C1 segment of cervical spinal cord (tissue), 14 donors: ENCODE results near the gene SPRR2B.
"Not testable (repeated sequence)": the region's sequence is repeated elsewhere in the genome, so short reads cannot be mapped to it uniquely, and the experiment has no call there.

Experiments
- DNase-seq, 14 donors: peaks; one replicate each; lab custom pipeline; 2025; lab: John Stamatoyannopoulos, UW

SPRR2B gene

GRCh38 chr1:153071511-153071910 is at the start of gene SPRR2B:
Gene SPRR2B (minus strand): TSS chr1:153071611. CDS start chr1:153070839, 772 bp downstream.
- no peak for DNase-seq

- DNase-seq = no peak
Measured at GRCh38 chr1:153120945-153121344, 49.5 kb upstream of the SPRR2B start.

GRCh38 chr1:153119491-153119971 is 48.1 kb upstream of the SPRR2B start:
- DNase-seq = no peak

GRCh38 chr1:153115264-153115663 is 43.9 kb upstream of the SPRR2B start:
- not testable (repeated sequence) for DNase-seq

GRCh38 chr1:153113416-153113815 is 42.0 kb upstream of the SPRR2B start, which contains the start of gene SPRR2F:
Gene SPRR2F (minus strand): TSS chr1:153113516. CDS start chr1:153112733, 783 bp downstream.
- no peak for DNase-seq

GRCh38 chr1:153112454-153112853 is 41.0 kb upstream of the SPRR2B start:
- DNase-seq = not testable (repeated sequence)

- DNase-seq = no peak
Measured at GRCh38 chr1:153100245-153100644, 28.8 kb upstream of the SPRR2B start.

- no peak for DNase-seq
Measured at GRCh38 chr1:153099461-153100045, 28.1 kb upstream of the SPRR2B start.

- no peak for DNase-seq
Measured at GRCh38 chr1:153095764-153096163, 24.4 kb upstream of the SPRR2B start.

- no peak for DNase-seq
Measured at GRCh38 chr1:153094426-153094825, 23.0 kb upstream of the SPRR2B start, which contains the start of gene SPRR2E. Gene SPRR2E (minus strand): TSS chr1:153094526. CDS start chr1:153093751, 775 bp downstream.

- DNase-seq = no peak
Measured at GRCh38 chr1:153087652-153088051, 16.2 kb upstream of the SPRR2B start.

- DNase-seq = no peak
Measured at GRCh38 chr1:153081736-153082135, 10.3 kb upstream of the SPRR2B start.

- DNase-seq = no peak
Measured at GRCh38 chr1:153072806-153073726, 1.7 kb upstream of the SPRR2B start.

GRCh38 chr1:153070243-153070642 is 1.2 kb downstream of the SPRR2B start:
- no peak for DNase-seq

GRCh38 chr1:153058826-153059784 is 12.3 kb downstream of the SPRR2B start:
- DNase-seq = no peak

- DNase-seq = no peak
Measured at GRCh38 chr1:153058154-153058553, 13.3 kb downstream of the SPRR2B start.

- no peak for DNase-seq
Measured at GRCh38 chr1:153057375-153057774, 14.0 kb downstream of the SPRR2B start, which contains the start of gene SPRR2A. Gene SPRR2A (minus strand): TSS chr1:153057512. CDS start chr1:153056735, 777 bp downstream.

- DNase-seq = not testable (repeated sequence)
Measured at GRCh38 chr1:153056111-153056510, 15.3 kb downstream of the SPRR2B start.

- DNase-seq = no peak
Measured at GRCh38 chr1:153049211-153049610, 22.2 kb downstream of the SPRR2B start.

GRCh38 chr1:153040950-153041631 is 30.3 kb downstream of the SPRR2B start, which contains the start of gene SPRR2D:
Gene SPRR2D (minus strand): TSS chr1:153041120. CDS start chr1:153040346, 774 bp downstream.
- no peak for DNase-seq
